ENCODE measurements around the gene KDM4D.

The KDM4D gene

DNA sequence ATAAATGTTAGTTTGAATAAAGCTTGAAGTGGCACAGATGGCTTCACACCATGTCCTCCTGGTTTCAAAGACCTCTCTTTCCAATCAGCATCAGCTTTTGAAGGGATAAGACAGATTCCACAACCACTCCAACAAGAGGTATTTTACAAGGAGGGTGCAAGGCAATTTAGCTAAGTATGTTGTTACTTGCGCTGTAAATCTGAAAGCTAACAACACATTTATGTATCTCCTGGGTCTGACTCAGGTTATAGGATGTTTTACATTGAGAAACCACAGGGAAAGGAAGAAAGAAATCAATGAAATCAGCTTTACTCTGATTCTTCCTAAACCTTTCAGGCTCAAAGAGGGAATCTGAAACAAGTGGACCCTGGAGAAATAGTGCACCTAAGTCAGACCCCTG, 12.3 kb upstream of the KDM4D start:
- no peak overlapping the region for H3K4me3 Mint-ChIP-seq
- H3K36me3 Mint-ChIP-seq (ENCODE audit: low read depth): peaks cover 58% of the 10 kb centered on the region
- TF ChIP-seq, protein P1, sequence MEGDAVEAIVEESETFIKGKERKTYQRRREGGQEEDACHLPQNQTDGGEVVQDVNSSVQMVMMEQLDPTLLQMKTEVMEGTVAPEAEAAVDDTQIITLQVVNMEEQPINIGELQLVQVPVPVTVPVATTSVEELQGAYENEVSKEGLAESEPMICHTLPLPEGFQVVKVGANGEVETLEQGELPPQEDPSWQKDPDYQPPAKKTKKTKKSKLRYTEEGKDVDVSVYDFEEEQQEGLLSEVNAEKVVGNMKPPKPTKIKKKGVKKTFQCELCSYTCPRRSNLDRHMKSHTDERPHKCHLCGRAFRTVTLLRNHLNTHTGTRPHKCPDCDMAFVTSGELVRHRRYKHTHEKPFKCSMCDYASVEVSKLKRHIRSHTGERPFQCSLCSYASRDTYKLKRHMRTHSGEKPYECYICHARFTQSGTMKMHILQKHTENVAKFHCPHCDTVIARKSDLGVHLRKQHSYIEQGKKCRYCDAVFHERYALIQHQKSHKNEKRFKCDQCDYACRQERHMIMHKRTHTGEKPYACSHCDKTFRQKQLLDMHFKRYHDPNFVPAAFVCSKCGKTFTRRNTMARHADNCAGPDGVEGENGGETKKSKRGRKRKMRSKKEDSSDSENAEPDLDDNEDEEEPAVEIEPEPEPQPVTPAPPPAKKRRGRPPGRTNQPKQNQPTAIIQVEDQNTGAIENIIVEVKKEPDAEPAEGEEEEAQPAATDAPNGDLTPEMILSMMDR (IDR thresholded peaks at IDR 0.05): no peak
- no peaks in the 10 kb centered on the region for H3K9me3 Mint-ChIP-seq
- no peaks in the 10 kb centered on the region for H3K27me3 Mint-ChIP-seq (ENCODE audit: low read depth, poor library complexity)
- peaks cover 3% of the 10 kb centered on the region for H3K4me1 Mint-ChIP-seq
- DNase-seq: no peak
- H3K27ac Mint-ChIP-seq: no peak overlapping the region

DNA sequence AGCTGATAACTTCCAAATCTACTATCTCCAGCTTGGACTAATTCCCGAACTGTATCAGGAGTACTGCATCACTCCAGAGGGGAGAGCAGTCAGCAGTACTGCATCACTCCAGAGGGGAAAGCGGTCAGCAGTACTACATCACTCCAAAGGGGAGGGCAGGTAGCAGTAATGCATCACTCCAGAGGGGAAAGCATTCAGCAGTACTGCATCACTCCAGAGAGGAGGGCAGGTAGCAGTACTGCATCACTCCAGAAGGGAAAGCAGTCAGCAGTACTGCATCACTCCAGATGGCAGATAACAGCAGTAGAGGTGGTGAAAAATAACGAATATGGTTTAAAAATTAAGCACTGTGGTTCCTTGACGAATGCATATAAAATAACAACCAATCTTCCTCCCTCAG, 8.6 kb upstream of the KDM4D start:
- peaks cover 3% of the 10 kb centered on the region for H3K4me1 Mint-ChIP-seq
- H3K27ac Mint-ChIP-seq: no peak overlapping the region
- DNase-seq: no peak
- no peaks in the 10 kb centered on the region for H3K9me3 Mint-ChIP-seq
- H3K27me3 Mint-ChIP-seq (ENCODE audit: low read depth, poor library complexity): no peaks in the 10 kb centered on the region
- TF ChIP-seq, protein P1 (IDR thresholded peaks at IDR 0.05): no peak
- H3K36me3 Mint-ChIP-seq (ENCODE audit: low read depth): peaks cover 74% of the 10 kb centered on the region
- H3K4me3 Mint-ChIP-seq: no peak overlapping the region

DNA sequence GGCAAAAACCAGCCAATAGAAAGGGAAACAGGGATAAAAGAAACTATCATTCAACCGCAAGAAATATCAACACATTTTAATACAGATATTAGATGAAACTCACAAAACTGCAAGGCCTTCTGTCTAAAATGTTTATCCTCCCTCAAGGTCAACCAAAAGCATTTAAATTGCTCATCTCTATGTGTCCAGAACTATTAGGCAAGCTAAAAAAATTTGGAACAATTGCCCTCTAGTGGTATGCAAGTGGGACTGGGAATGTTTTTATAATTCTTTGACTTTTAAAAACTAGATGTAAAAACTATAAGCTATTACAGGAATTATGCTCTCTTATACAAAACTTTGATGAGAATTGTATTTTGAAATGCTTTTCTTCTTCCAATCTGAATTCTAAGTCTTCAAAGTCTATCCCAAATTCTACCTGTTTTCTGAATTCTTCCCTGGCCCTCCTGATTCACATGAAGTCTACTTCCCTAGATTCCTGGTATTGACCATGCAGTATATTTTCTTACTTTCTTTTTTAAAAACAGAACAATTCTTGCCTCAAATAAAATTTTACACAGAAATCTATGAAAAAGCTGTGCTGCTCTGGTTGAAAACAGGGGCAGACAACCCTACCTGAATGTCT, 5.1 kb upstream of the KDM4D start:
- no peak for DNase-seq
- Mint-ChIP-seq H3K4me1 (peaks cover 17% of the 10 kb centered on the region), H3K4me3 (no peak overlapping the region), H3K36me3 (ENCODE audit: low read depth) (peaks cover 73% of the 10 kb centered on the region), H3K9me3 (no peaks in the 10 kb centered on the region), H3K27me3 (ENCODE audit: low read depth, poor library complexity) (no peaks in the 10 kb centered on the region), H3K27ac (no peak overlapping the region)
- TF ChIP-seq, protein P1 (IDR thresholded peaks at IDR 0.05): peak; percentile 60

GRCh38 chr11:94972700-94973098, 810 bp upstream of the KDM4D start:
- Mint-ChIP-seq H3K36me3 (ENCODE audit: low read depth) (peaks cover 36% of the 10 kb centered on the region), H3K9me3 (no peaks in the 10 kb centered on the region), H3K4me1 (peaks cover 30% of the 10 kb centered on the region), H3K27ac (peak overlapping the region; percentile 23), H3K4me3 (peak overlapping the region; percentile 99), H3K27me3 (ENCODE audit: low read depth, poor library complexity) (peaks cover 4% of the 10 kb centered on the region)
- DNase-seq: no peak
- TF ChIP-seq, protein P1 (IDR thresholded peaks at IDR 0.05): no peak

DNA sequence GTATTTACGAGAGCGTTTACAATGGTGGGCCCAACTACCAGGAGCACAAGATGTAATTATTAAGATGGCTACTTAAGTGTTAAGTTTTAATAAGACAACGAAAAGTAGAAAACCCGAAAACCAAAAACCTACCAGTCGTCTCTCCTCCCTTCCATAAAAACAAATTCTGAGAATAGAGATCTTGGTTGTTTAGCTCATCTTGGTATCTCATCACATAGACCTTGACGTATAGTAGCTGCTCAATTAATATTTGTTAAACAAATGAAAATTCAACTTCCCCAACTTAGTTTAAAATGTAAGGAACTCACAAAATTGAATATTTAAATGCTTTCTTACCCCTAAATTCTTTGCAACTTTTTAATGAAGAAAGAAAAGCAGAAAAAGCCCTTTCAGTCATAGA, 669 bp downstream of the KDM4D start:
- H3K4me3 Mint-ChIP-seq: peak overlapping the region; percentile 99
- H3K36me3 Mint-ChIP-seq (ENCODE audit: low read depth): peaks cover 27% of the 10 kb centered on the region
- H3K9me3 Mint-ChIP-seq: no peaks in the 10 kb centered on the region
- H3K4me1 Mint-ChIP-seq: peaks cover 30% of the 10 kb centered on the region
- no peak for DNase-seq
- TF ChIP-seq, protein P1 (IDR thresholded peaks at IDR 0.05): no peak
- H3K27me3 Mint-ChIP-seq (ENCODE audit: low read depth, poor library complexity): peaks cover 4% of the 10 kb centered on the region
- H3K27ac Mint-ChIP-seq: peak overlapping the region; percentile 99

DNA sequence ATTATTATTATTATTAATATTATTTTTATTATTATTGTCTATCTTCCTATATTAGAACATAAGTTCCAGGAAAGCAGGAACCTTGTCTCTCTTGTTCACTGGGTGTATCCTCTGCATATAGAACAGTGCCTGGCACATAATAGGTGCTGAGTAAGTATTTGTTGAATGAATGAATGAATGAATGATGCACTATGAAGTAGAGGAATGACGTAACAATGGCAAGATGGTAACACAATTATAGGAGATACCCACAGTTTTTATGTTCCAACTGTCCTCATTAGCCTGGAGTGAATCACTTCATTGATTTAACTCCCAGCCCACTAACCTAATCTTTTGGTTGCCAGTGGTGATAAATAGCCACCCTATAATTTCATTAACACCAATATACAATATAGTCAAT, 2.1 kb downstream of the KDM4D start:
- H3K27ac Mint-ChIP-seq: no peak overlapping the region
- H3K4me3 Mint-ChIP-seq: peak overlapping the region; percentile 18
- TF ChIP-seq, protein P1 (IDR thresholded peaks at IDR 0.05): no peak
- no peak for DNase-seq
- H3K27me3 Mint-ChIP-seq (ENCODE audit: low read depth, poor library complexity): peaks cover 4% of the 10 kb centered on the region
- peaks cover 30% of the 10 kb centered on the region for H3K4me1 Mint-ChIP-seq
- no peaks in the 10 kb centered on the region for H3K9me3 Mint-ChIP-seq
- peaks cover 13% of the 10 kb centered on the region for H3K36me3 Mint-ChIP-seq (ENCODE audit: low read depth)

Data from nephron progenitor cell (in vitro differentiated cells).